HG02870 (cell line): ENCODE results near the gene TGFB1.

Experiments
- ATAC-seq: cut with Tn5 transposase; IDR thresholded peaks from one replicate; pipeline ENCODE4 v1.9.1; 2021; ENCODE audit warnings: mild to moderate bottlenecking, moderate library complexity; ENCODE audit not compliant: unreplicated experiment

The TGFB1 gene

DNA sequence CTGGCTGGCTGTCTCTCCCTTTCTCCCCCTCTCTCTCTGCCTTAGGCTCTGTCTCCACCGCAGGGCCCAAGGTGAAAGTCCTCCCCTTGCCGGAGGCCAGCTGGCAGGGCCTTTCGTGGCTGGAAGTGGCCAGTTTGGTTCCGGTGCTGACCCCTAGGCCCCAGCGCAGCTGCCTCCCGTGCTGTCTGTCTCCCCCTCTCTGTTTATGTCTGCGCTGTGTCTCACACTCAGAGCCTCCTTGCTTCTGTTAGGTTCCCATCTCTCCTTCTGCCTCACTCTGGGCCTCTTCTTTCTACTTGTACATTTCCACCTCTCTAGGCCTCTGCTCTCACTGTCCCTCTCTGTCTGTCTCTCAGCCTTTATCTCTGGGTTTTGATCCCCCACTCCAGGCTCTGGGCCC lies 30.7 kb downstream of the TGFB1 start:
- no peak for ATAC-seq

- ATAC-seq: no peak
Observed at GRCh38 chr19:41322451-41322850, 31.3 kb downstream of the TGFB1 start.

- ATAC-seq: no peak
Observed at GRCh38 chr19:41321600-41322270, 32.0 kb downstream of the TGFB1 start.

GRCh38 chr19:41321204-41321599 lies 32.5 kb downstream of the TGFB1 start:
- ATAC-seq: no peak

- no peak for ATAC-seq
Observed at GRCh38 chr19:41320568-41320967, 33.2 kb downstream of the TGFB1 start.

- no peak for ATAC-seq
Observed at GRCh38 chr19:41320185-41320518, 33.6 kb downstream of the TGFB1 start.

- ATAC-seq: no peak
Observed at GRCh38 chr19:41319500-41320184, 34.1 kb downstream of the TGFB1 start.

DNA sequence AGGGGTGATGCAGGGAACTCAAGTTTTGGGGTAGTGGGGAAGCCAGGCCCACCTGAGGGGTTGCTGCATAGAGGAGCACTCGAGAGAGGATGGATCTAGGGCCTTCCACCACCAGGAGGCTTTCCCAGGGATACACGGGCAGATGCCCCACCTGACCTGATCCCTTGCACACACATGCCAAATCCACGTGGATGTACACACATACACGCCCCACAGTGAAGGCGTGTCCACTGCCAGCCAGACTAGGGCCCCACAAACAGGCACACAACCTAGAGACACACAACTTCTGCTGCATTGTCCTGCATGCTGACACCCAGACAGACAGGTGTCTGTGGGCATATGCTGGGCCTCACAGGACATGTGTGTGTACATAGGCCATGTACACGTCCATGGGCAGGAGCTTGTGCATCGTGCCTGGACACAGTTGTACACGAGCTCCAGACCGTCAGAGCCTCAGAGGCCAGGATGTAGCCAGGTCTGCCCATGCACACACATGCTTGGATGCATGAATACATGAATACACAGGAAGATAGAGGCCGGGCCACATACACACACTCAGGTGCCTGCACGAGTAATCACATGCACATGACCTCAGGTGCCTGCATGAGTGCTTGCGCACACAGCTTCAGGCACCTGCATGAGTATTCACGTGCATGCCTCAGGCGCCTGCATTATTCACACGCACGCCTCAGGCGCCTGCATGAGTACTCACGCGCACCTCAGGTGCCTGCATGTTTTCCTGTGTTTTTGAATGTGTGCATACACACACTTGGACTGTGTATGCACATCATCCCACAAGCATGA lies 34.8 kb downstream of the TGFB1 start:
- ATAC-seq: no peak

DNA sequence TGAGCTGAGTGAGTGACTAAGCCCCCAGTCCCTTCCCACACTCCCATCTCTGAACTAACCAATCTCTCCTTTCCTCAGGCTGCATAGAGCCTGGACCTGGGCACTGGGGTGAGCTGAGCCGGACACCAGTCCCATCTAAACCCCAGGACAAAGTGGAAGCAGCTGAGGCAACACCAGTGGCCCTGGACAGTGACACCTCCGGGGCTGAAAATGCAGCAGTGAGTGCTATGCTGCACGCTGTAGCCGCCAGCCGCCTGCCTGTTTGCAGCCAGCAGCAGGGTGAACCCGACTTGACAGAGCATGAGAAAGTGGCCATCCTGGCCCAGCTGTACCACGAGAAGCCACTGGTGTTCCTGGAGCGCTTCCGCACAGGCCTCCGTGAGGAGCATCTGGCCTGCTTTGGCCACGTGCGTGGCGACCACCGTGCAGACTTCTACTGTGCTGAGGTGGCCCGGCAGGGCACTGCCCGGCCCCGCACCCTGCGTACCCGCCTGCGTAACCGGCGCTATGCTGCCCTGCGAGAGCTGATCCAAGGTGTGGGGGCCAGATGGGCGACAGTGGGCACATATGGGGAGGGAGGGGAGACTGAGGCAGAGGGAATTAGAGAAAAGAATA lies 37.3 kb downstream of the TGFB1 start:
- no peak for ATAC-seq

- no peak for ATAC-seq
Observed at GRCh38 chr19:41311613-41312012, 42.1 kb downstream of the TGFB1 start.

DNA sequence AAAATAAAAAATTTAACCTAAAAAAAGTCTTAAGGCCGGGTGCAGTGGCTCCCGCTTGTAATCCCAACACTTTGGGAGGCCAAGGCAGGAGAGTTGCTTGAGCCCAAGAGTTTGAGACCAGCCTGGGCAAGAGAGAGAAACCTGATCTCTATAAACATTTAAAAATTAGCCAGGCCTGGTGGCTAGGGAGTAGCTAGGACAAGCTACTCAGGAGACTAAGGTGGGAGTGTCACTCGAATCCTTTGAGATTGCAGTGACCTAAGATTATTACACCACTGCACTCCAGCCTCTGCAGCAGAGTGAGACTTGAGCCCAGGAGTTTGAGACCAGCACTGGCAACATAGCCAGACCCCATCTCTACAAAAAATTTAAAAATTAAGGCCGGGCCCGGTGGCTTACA lies 42.6 kb downstream of the TGFB1 start:
- ATAC-seq: no peak

GRCh38 chr19:41310033-41310831 lies 43.5 kb downstream of the TGFB1 start, which contains the start of gene CCDC97:
TSS of gene CCDC97 (plus strand) at chr19:41310172. CDS start at chr19:41310311, 139 bp downstream.
- ATAC-seq: peak; percentile 57

DNA sequence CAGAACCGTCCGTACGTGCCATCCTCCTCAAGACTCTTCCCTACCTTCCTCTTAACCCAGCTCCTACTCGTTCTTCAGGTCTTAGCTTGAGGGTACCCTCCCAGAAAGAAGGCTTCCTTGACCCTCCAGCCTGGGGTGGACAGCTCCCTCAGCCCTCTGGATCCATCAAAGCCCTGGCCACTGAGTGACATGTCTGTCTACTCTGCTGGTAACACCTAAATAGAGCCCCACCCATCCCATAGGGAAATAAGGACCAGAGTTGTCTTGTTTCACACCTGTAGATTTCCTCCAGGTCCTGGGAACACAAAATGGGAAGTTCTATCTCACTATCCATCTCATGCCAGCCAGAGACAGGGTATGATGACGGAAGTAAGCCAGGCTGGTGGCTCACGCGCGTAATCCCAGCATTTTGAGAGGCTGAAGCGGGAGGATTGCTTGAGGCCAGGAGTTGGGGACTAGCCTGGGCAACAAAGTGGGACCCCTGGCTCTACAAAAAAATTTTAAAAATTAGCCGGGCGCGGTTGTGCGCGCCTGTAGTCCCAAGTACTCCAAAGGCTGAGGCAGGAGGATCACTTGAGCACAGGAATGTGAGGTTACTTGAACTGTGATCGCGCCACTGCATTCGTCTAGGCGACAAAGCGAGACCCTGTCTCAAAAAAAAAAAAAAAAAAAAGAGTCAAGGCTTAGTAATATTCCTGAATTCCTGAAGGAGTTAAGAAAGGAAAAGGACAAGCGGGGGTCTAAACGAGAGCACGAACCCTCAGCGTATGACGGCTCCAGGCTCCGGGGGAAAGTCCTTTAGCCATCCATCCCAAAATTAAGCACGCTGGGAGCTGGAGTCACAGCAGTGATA lies 44.3 kb downstream of the TGFB1 start:
- no peak for ATAC-seq

DNA sequence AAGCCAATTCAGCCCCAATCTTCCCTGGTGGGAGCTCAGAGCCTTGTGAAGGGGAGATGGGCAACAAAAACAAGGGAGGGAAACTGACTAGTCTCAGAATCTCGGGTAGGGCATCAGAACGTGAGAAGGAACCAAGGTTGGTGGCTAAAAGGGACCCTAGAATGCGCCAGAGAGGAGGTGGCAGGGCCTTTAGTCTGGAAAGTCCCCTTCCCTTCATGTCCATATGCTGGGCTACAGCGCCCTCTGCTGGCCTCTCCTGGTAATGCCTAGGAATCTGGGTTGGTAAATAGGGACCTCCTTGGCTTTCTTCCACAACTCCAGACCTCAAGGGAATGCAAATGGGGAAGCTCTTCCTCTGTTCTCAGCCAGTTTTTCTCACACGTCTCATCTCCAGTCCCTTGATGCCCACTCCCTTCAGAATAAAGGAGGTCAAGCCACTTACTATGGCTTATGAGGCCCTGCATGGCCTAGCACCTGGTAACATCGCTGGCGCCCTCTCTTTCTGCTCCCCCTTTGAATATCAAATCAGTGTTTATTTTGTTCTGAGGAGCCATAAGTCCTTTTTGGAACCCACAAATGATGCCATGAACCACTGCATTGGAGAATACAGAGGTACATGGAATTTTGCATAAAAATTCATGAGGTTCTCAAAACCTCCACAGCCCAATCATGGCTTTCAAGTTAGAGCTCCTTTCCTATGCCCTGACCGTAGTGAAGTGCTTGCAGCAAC lies 45.1 kb downstream of the TGFB1 start:
- ATAC-seq: no peak

DNA sequence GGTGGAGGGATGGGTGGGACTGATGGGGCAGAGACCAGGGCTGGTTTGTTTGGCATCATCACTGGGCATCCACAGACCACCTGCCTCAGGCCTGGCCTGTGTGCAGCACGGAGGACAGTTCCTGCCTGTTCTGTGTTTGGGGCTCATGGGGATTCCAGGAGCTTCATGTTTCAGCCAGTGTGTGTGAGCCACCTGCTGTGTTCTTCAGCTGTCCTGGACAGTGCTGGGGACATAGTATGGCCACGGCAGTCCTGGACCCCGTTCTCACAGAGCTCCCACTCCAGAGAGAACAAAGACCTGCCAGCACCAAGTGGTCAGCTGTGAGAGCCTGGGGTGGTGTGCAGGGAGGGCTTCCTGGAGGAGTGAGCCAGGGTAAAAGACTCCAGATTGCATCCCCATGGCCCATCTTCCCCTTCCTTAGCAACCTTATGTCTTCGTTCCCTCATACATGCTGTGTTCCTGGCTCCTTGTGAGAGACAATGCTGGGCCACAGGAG lies 45.7 kb downstream of the TGFB1 start:
- ATAC-seq: no peak

DNA sequence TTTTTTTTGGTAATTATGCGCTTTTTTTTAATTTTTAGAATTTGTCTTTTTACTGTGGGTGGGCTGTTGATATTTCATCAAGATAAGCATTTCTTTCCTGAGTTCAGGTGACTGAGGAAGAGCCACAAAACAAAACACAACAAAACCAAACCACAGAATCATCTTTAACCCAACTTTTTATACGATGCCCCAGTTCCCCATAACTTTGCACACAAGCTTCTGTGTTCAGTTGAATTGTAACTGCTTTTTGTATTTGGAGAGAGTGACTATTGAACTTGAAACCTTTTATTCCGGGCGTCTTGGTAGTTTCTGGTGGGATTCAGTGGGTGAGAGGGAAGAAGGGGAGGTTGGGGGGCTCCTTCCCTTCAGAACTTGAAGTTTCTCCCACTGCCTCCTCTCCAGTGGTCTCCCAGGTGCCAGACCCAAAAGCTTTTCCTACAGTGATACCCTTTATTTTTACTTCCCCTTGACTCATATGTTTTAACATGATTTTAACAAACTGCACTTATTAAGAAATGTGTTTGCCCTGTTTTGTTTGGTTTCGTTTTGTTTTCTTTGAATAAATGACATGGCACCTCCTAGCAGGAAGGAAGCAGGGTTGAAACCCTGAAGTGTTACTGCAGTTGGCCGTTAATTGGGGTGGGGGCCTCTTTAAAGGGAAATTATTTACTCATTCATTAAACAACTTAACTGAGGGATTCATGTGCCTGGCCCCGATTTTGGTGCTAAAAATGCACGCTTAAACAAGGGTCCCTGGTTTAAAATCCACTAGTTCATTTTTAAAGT lies 46.4 kb downstream of the TGFB1 start:
- no peak for ATAC-seq

- ATAC-seq: no peak
Observed at GRCh38 chr19:41305927-41306793, 47.6 kb downstream of the TGFB1 start.
